ENCODE results near the gene ZCCHC7.

Gene ZCCHC7

GRCh38 chr9:37212435-37212834 is 92.1 kb downstream of the ZCCHC7 start:
- DNase-seq: no peak

GRCh38 chr9:37215381-37215780 is 95.0 kb downstream of the ZCCHC7 start:
- no peak for DNase-seq

DNA sequence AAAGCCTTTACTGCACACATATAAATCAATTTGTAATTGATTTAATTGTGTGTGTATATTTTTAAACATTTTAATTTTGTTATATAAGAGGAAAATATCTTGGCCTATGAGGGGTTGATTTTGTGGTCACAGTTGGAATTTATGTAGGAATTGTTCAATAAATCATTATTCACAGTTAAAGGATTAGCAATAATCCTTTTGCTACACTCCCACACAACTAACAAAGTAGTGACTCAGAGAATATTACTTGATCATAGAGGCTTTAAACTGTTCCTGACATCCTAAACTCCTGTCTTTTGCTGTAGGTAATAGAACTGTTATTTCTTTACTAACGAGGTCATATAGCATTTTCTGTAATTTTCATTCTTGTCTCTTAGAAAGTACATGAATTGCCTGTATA is 95.5 kb downstream of the ZCCHC7 start:
- DNase-seq: peak; percentile 72

- no peak for DNase-seq
Observed at GRCh38 chr9:37217161-37217560, 96.8 kb downstream of the ZCCHC7 start.

GRCh38 chr9:37218800-37219425 is 98.5 kb downstream of the ZCCHC7 start:
- no peak for DNase-seq

DNA sequence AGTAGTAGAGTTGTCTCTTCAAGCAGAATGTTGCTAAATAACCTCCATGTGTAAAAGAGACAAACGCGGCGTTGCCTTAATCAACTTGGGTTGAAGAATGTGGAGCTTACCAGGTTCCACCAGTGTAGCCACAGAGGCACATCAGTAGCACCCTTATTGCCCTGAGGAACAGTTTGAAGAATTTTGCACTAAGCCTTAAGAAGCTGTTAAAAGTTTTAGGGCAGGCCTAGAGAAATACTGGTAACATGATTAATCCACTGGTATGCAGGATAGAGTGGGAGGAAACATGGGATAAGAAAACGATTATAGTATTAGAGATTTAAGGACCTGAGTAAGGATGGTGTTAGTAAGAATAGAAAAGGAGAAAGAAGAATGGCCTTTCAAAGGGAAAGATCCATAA is 100.6 kb downstream of the ZCCHC7 start:
- DNase-seq: peak; percentile 13

GRCh38 chr9:37221489-37222106 is 101.2 kb downstream of the ZCCHC7 start:
- DNase-seq: no peak

- no peak for DNase-seq
Observed at GRCh38 chr9:37229455-37229854, 109.1 kb downstream of the ZCCHC7 start.

GRCh38 chr9:37229882-37230482 is 109.6 kb downstream of the ZCCHC7 start:
- DNase-seq: peak; percentile 37

- DNase-seq: no peak
Observed at GRCh38 chr9:37236822-37237221, 116.4 kb downstream of the ZCCHC7 start.

GRCh38 chr9:37238122-37238521 is 117.7 kb downstream of the ZCCHC7 start:
- DNase-seq: no peak

DNA sequence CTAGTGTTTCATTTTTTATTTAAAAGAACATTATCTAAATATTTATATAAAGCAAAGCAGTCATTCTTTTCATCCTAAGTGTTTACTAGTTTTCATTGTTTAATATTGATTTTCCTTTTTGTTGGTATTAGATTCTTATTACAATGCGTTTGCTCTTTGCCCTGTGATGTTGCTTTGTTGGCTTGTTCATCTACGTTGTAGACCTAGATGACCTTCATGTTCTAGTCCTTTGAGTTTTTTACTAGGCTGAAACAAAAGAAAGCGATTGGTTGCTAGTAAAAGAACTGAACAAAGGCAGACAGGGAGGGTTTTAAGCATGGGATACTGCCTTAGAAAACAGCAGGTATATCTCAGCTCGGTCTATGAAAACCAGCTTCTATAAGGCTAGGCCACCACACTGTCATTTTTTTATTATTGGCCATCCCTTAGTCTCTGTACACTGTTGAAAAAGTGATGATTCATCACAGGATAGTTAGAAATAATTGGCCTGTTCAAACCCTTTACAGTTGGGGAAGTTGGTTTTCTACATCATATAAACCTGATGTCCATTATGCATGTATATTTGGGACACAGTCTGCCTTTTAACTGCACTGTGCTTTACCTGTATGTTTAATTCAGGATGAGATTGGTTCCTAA is 119.0 kb downstream of the ZCCHC7 start:
- no peak for DNase-seq

DNA sequence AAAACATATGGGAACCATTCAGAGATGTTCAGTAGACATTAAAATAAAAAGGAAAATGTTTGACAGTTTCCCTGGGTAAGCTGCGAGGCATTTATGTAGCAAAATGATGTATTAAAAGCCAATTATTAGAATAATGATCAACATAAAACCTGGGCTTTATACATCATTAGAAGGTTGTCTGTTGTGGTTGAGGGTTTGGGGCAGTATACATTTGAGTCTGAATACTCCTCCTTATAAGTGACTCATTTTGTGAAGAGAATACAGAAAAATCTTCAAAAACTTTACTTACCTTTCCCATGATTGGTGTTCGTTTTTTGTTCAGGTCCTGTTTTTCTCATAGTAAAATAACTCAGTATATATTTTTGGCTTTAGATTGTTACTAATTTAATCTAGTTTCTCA is 119.5 kb downstream of the ZCCHC7 start:
- no peak for DNase-seq

- DNase-seq: no peak
Observed at GRCh38 chr9:37241340-37241739, 121.0 kb downstream of the ZCCHC7 start.

- no peak for DNase-seq
Observed at GRCh38 chr9:37242089-37242488, 121.7 kb downstream of the ZCCHC7 start.

DNA sequence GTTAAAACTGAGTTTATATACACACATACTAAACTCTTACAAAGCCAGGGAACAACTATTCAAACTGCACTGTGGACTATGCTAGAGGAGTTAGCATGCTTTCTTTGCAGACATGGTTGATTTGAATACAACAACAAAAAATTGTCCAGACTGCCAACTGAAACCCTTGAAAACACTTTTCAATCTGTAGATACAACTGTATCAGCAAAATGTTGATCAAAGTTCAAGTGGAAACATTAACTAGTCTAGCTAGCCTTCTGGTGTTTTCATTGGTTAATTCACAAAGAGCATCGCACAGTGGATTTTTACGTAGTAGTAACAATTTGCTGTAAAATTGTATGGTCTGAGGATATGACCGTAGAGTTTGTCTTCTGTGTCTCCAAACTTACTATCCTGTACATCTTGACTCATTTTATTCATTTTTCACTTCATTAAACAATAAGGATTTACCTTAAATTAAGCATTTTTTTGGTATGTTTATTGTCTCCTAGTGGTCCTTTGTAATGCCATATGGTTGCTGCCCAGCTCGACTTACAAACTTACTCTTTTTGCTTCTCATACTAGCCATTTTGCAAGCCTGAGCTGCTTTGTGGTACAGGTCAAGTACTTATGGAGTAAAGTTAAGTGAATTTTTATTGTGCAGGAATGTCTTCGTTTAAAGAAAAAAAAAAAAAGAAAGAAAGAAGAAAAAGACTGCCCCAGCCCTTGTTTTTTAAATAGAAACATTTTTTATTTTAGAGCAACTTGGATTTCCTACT is 123.4 kb downstream of the ZCCHC7 start:
- DNase-seq: no peak

- DNase-seq: no peak
Observed at GRCh38 chr9:37246826-37247225, 126.5 kb downstream of the ZCCHC7 start.

DNA sequence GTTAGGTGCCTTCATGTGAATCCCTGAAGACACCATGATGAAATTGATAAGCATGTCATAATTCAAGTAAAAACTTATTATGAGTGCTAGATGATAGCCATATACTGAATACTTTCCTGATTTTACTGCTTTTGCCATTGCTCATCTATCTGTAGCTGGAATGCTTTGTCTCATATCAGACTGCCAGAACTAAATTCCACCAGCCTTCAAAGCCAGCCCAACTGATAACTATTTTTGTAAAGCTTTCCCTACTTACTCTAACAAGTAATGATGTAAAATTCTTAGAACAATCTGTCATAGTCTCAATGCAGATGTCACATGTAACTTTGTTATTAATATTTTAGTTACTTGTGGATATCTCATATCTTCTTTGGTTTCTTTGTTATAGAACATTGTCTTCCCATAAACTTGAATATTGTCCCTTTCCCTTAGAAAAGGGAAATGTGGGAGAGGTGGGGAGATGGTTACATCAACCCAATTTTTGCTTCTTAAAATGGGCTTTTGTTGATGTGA is 128.3 kb downstream of the ZCCHC7 start:
- DNase-seq: no peak

DNA sequence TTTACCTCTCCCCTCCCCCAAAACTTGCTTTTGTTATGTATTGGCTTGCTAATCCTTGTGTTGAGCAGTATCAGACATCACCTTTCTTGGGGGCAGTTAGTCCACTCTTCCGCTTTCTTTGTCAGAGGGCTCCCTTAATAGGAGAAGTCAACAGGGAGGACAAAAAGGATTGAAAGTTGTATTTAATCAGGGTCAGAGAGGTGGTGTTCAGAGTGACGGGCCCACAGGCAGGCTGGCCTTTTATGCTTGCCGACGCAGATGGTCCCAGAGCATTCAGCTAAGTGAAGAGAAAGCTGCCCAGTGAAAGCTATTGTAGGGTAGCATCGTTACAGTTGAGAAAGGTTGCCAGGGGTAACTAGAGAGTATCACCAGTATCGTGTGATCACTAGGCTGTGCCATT is 131.1 kb downstream of the ZCCHC7 start:
- no peak for DNase-seq

DNA sequence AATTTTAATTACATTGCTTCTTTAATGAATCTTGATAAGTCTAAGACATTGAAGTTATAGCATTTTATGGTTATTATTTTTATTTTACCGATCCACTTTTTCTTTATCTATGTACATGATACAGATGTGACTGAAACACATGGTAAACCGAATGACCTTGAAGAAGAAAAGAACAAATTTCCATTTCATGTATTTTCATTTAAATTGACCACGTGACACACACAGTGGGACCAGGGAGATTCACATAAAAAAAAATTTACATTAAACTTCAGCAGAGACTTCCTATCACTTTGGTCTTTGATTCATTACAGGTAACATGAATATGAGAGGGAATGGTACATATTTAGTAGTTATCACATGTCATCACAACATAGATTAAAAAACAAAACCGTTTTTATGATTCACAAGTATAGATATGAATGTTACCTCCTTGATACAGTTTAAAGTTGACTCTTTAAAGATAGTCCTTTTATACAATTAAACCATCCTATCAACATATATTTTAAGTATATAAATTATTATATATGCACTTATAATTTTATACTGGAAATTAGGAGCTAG is 133.1 kb downstream of the ZCCHC7 start:
- DNase-seq: no peak

- no peak for DNase-seq
Observed at GRCh38 chr9:37255187-37255586, 134.8 kb downstream of the ZCCHC7 start.

- no peak for DNase-seq
Observed at GRCh38 chr9:37255944-37256862, 135.8 kb downstream of the ZCCHC7 start.
